GM12864 (cell line): Measurements from ENCODE around the gene SST.
A peak's percentile ranks its signal among the peaks of the same experiment; 100 is the strongest.
"Not testable (repeated sequence)": the region's sequence is repeated elsewhere in the genome, so short reads cannot be mapped to it uniquely, and the experiment has no call there.

ENCODE experiments used
- DNase-seq: peaks from one replicate; pipeline ENCODE4 v3.0.0-alpha.2; 2011; ENCODE audit warnings: low read depth
- H3K4me3 ChIP-seq: 2 replicates; pipeline ENCODE4 v1.5.1; 2011; ENCODE audit warnings: mild to moderate bottlenecking, low read depth, low read length, control low read depth
- TF ChIP-seq, protein P1 (sequence below): IDR thresholded peaks from 2 replicates; pipeline ENCODE4 v1.5.1; 2011; ENCODE audit warnings: low read depth, mild to moderate bottlenecking, moderate library complexity, low read length, control low read depth, inconsistent platforms; ENCODE audit errors: missing control alignments

The SST gene

GRCh38 chr3:187651282-187651681, 18.9 kb downstream of the SST start:
- TF ChIP-seq, protein P1, sequence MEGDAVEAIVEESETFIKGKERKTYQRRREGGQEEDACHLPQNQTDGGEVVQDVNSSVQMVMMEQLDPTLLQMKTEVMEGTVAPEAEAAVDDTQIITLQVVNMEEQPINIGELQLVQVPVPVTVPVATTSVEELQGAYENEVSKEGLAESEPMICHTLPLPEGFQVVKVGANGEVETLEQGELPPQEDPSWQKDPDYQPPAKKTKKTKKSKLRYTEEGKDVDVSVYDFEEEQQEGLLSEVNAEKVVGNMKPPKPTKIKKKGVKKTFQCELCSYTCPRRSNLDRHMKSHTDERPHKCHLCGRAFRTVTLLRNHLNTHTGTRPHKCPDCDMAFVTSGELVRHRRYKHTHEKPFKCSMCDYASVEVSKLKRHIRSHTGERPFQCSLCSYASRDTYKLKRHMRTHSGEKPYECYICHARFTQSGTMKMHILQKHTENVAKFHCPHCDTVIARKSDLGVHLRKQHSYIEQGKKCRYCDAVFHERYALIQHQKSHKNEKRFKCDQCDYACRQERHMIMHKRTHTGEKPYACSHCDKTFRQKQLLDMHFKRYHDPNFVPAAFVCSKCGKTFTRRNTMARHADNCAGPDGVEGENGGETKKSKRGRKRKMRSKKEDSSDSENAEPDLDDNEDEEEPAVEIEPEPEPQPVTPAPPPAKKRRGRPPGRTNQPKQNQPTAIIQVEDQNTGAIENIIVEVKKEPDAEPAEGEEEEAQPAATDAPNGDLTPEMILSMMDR: no peak
- H3K4me3 ChIP-seq: no peak overlapping the region
- no peak for DNase-seq

GRCh38 chr3:187648177-187648576, 22.0 kb downstream of the SST start:
- DNase-seq: peak; percentile 21
- TF ChIP-seq, protein P1: no peak
- H3K4me3 ChIP-seq: no peak overlapping the region

GRCh38 chr3:187646906-187647660, 23.1 kb downstream of the SST start:
- no peak overlapping the region for H3K4me3 ChIP-seq
- TF ChIP-seq, protein P1: no peak
- DNase-seq: no peak

DNA sequence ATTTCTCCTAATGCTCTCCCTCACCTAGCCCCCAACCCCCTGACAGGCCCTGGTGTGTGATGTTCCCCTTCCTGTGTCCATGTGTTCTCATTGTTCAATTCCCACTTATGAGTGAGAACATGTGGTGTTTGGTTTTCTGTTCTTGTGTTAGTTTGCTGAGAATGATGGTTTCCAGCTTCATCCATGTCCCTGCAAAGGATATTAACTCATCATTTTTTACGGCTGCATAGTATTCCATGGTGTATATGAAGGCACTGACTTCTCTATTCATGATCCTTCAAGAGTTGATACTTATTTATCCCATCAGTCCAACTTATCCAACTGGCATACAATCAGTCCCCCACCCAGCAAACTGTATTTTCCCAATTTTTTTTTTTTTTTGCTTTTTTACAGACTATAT, 24.8 kb downstream of the SST start:
- H3K4me3 ChIP-seq, DNase-seq: not testable (repeated sequence)

DNA sequence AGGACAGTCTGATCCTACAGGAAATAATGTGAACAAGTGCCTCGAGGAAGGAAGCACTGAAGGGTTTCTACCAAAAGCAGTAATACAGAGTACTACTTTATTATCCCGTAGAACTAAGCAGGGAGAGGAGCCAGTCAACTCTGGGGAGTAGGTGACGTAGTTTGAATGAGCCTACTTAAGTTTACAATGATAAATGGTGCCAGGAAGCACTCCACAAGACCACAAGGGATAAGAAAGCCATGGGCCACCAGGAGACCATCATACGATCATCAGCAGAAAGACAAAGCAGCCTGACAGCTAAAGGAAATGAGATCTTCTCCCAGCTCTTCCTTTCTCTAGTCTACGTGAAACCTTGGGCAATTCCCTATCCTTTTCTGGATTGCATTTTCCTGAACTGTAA, 27.3 kb downstream of the SST start:
- H3K4me3 ChIP-seq: no peak overlapping the region
- TF ChIP-seq, protein P1: no peak
- DNase-seq: no peak

DNA sequence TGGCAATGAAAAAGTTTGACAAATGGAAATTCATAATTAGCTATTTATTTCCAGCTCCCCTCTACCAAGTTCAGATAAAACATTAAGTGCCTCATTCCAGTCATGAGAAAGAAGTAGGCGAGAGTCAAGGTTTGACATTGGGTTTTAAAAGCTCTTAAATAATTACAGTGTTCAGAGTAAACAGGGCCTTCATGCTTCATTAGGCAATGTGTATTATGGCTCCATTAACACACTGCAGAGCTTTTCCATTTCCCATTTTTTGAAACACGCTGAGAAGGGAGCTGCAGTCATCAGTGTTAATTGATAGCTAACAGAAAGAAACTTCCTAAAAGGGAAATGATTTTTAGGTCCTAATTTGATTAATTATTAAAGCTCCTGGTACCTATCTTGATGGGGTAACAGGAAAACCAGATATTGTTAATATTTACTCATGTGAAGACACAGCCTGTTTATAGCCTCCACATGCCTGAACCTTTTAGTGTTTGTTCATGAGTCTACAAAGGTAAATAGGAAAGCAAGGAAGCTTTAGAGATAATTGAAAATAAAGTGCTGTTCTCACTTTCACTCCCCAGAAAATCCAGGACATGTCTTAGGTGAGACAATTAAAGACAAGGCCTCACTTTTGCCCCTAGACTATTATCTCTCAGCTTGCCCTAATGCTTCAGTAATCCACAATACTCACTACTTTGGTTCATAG, 28.7 kb downstream of the SST start:
- DNase-seq: no peak
- TF ChIP-seq, protein P1: no peak
- no peak overlapping the region for H3K4me3 ChIP-seq

GRCh38 chr3:187640569-187641059, 29.6 kb downstream of the SST start:
- H3K4me3 ChIP-seq: no peak overlapping the region
- no peak for DNase-seq
- TF ChIP-seq, protein P1: no peak
